Umbilical cord (tissue), 2 donors: ENCODE results near the gene GP1BB. TPM values are rescaled to one million over a fixed set of nuclear protein-coding genes. Genes with fewer than 3 reads are reported as not detected.
"Not testable (repeated sequence)": the region's sequence is repeated elsewhere in the genome, so short reads cannot be mapped to it uniquely, and the experiment has no call there.

ENCODE experiments used
- DNase-seq: peaks from one replicate; pipeline ENCODE4 v3.0.0-alpha.2; 2015; ENCODE audit warnings: low spot score
- total RNA-seq: library from RNA; depleted of rRNA; stranded (reverse); fragments of >200 nt; gene quantifications from one replicate; pipeline ENCODE4 v1.2.3, GENCODE V29; 2014; ENCODE audit warnings: low replicate concordance; ENCODE audit not compliant: insufficient read depth

The GP1BB gene
- 3.4 TPM for total RNA-seq

DNA sequence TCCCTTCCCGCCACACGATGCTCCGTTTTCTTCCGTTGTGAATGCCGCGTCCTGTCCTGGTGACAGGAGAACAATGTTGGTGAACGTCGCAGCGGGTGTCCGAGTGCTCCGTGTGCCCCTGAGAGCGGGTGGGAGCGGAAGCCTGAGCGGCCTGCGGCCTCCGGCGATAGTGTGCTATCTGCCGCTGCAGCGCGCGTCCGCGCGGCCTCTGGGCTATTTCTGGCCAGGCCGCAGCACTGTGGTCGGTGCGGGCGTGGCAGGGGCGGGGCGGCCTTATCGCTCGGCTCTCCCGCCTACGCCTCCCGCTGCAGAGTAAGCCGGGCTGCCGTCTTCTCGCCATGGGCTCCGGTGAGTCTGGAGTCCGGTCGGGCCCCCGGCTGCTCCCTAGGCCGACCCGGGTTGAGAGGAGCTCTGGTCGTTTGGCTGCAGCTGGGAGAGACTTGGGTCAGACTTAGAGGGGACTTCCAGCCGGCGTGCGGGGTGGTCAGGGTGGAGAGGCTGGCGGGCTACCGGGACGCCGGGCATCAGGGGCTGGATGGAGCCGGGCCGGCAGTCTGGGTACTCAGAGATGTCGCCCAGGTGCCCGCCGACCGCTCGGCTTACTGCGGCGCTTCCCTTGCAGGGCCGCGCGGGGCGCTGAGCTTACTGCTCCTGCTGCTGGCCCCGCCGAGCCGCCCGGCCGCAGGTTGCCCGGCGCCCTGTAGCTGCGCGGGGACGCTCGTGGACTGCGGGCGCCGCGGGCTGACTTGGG lies at the start of gene GP1BB:
TSS of gene GP1BB (plus strand) at position 308 of the 751 bp plus-strand sequence. CDS start at position 339, 31 bp downstream.
- DNase-seq, result no peak

DNA sequence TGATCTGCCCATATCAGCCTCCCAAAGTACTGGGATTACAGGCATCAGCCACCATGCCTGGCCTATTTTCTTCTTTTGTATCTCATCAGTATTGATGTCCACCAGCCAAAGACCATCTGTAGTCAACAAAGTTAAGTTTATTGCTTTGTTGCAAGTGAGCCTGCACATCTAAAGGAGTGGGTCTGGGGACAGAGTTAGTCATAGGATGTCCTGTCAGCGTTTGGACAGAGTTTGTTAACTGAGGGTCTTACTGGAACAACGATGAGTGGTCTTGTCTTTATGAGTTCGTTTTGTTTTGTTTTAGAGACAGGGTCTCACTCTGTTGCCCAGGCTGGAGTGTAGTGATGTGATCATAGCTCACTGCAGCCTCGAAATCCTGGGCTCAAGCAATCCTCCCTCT lies 49.7 kb upstream of the GP1BB start:
- no peak for DNase-seq

DNA sequence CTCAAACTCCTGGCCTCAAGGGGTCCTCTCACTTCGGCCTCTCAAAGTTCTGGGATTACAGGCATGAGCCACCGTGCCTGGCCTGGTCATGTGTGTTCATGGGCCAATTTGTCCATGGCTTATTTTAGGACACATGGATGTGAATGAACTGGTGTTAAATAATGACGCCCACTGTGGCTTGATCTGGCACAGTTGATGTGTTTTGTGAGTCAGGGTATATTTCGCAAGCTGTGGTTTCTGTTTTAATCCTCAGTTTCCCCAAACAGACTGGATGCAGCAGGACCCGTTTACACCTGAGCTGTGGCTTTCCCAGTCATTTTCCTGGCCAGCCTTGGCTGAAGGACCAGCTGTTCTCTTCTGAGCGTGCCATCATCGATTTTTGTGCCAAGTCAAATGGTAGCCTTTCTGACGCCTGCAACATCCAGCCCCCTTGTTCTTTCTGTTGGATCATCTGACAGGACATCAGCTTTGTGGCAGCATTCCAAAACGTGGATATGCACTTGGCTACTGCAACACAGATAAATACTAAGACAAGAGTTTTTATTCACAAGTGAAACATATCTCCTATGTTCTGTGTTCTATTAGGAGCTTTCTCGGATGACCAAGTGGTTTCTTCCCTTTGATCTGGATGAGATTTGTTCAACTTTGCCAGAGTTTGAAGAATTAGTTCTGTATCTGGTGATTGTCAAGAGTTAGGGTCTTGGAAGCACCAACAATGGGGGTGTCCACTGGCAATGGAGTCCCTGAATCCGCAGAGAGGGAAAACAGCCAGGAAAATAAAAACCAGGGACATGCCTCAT lies 49.0 kb upstream of the GP1BB start:
- peak; percentile 35 for DNase-seq

DNA sequence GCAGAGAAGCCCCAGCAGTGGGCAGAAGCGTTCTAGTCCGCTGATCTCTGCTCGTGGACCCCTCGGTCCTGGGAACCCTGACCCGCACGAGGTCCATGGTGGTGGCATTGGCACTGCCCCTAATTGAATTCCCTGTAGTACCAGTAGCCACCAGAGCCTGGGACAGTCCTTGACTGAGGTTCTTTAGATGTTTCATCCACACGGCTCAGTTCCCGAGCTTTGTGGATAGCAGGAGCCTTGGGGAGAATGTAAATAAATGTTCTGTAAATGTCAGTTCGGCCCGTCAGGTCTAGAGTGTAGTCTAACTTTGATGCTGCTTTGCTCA lies 48.4 kb upstream of the GP1BB start:
- DNase-seq, result no peak

DNA sequence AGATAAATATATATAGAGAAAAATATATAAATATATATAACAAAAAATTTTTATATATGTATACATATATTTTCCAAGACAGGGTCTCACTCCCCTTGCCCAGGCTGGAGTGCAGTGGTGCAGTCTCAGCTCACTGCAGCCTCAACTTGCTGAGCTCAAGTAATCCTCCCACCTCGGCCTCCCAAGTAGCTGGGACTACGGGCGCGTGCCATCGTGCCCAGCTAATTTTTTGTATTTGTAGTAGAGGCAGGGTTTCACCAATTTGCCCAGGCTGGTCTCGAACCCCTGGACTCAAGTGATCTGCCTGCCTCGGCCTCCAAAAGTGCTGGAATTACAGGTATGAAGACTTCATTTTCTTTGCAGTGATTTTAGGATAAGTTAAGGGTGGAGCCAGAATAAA lies 47.9 kb upstream of the GP1BB start:
- DNase-seq, result no peak

DNA sequence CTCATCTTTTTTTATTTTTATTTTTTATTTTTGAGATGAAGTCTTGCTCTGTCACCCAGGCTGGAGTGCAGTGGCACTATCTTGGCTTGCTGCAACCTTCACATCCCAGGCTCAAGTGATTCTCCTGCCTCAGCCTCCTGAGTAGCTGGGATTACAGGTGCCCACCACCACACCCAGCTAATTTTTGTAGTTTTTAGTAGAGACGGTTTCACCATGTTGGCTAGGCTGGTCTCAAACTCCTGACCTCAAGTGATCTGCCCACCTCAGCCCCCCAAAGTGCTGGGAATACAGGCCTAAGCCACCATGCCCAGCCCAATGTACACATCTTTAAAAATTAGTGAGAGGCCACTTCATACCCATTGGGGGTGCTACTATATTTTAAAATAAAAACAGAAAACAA lies 46.9 kb upstream of the GP1BB start:
- not testable (repeated sequence) for DNase-seq

DNA sequence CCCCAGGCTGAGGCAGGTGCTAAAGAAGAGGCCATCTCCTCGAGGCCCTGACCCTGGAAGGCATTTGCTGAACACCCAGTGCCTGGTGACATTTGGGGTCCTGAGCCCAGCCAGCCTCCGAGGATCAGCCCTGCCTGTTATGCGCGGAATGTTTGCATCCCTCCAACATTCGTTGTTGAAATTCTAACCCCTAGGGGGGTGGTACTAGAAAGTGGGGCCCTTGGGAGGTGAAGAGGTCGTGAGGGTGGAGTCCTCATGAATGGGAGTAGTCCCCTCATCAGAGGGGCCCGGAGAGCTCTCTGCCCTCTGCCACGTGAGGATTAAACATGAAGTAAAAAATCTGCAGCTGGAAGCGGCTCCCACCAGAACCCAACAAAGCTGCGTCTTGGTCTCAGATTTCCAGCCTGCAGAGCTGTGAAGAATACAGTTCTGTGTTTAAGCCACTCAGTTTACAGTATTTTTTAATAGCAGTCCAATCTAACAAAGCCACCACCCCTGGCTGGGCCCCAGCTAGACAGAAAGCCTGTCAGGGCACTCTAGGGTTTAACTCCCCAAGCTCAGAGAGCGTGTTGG lies 44.3 kb upstream of the GP1BB start:
- DNase-seq, result peak; percentile 20

DNA sequence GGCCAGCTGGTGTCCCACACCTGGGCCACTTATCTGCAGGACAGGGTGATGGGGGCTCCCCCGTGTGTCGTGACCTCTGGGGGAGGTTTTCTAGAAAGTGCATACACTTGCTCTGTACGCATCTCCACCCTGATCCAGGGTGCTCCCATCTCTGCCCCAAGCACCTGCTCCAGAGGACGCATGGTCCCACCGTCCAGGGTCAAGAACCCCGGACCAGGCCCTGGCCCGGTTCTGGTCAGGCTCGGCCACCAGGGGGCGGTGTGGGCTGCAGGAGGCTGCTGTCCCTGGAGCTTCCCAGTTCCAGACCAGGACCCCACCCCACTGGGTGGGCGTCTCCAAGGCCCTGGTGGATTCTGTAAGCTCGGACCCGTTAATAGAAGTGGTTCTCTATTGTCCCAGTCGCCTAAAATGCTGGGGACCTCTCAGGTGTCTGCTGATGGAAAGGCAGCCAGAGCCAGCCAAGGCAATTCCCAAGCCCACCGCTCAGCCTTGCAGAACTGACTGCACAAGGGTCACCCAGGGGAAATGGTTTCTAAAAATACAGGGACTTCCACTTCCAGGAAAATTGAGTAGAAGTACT lies 43.7 kb upstream of the GP1BB start:
- DNase-seq, result no peak

DNA sequence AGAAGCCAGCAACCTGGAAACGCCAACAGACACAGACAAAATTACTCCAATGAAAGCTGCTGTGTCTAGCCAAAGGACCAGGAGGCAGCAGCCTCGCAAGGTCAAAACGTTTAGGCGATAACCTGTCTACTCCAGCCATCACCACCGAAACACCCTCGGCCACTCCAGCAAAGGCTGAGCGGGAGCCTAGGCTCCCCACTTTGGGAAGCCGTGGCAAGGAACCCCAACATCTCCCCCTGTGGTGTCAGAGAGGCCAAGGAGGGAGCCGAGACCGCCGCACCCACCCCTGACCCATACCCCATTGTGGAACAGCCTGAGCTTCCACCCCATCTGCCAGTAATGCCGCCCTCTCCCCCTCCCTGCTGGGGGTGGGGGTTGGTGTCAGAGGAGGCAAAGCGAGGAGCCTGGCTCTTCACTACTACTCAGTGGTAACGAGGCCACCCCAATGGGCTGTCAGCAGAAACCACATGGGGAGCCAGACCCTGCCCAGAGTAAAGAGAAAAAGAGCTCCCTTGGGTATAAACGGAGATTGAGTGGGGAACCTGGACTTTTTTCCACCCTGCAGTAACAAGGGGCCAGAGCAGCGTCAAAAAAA lies 43.0 kb upstream of the GP1BB start:
- DNase-seq, result no peak

DNA sequence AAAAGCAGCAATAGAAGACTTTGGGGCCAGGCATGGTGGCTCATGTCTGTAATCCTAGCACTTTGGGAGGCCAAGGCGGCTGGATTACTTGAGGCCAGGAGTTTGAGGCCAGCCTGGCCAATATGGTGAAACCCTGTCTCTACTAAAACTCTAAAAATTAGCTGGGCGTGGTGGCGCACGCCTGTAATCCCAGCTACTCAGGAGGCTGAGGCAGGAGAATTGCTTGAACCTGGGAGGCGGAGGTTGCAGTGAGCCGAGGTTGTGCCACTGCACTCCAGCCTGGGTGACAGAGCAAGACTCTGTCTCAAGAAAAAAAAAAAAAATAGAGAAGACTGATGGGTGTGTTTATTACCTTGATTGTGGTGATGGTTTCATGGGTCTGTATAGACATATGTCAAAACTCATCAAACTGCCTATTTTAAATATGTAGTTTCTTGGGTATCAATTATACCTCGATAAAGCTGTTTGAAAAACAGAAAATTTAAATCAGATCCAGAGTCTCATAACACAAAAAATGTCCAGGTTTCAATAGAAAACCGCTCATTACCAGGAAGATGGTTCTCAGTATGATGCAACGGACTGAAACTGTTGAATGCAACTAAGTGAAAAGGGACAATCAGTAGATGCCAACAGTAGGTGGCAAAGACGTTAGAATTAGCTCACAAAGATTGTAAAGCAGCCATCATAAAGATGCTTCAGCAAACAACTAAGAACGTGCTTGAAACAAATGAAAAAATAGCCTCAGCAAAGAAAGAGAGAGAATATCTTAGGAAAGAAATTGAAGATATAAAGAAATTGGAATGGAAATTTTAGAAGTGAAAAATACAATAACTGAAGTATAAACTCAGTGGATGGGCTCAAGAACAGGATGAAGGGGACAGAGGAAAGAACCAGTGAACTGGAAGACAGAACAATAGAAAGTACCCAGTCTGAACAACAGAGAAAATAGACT lies 42.2 kb upstream of the GP1BB start:
- no peak for DNase-seq

DNA sequence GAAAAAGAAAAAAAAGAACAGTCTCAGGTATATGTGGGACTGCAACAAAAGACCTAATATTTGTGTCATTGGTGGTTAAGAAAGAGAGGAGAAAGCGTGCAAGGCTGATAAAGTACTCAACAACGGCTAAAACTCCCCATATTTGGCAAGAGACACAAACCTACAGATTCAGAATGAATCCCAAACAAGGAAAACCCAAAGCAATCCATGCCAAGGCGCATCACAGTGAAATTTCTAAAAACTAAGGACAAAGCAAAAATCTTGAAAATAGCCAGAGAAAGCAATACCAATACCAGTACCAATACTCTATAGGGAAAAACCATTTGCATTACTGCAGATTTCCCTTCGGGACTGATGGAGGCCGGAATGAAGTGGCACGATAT lies 41.5 kb upstream of the GP1BB start:
- DNase-seq, result no peak

DNA sequence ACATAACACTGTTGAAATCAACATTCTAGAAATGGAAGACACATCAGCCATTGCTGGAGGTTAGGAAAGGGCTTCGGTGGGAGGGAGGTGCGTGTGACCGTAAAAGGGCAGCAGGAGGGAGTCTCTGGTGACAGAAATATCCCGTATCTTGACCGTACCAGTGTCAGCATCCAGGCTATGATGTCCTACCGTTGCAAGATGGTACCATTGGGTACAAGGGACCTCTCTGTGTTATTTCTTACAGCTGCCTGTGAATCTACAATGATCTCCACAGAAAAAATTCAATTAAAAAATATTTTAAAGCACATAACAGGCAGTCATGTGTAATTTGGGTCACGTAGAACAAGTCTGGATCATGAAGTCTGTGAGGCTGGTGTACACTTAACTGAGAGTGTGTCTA lies 36.4 kb upstream of the GP1BB start:
- no peak for DNase-seq

DNA sequence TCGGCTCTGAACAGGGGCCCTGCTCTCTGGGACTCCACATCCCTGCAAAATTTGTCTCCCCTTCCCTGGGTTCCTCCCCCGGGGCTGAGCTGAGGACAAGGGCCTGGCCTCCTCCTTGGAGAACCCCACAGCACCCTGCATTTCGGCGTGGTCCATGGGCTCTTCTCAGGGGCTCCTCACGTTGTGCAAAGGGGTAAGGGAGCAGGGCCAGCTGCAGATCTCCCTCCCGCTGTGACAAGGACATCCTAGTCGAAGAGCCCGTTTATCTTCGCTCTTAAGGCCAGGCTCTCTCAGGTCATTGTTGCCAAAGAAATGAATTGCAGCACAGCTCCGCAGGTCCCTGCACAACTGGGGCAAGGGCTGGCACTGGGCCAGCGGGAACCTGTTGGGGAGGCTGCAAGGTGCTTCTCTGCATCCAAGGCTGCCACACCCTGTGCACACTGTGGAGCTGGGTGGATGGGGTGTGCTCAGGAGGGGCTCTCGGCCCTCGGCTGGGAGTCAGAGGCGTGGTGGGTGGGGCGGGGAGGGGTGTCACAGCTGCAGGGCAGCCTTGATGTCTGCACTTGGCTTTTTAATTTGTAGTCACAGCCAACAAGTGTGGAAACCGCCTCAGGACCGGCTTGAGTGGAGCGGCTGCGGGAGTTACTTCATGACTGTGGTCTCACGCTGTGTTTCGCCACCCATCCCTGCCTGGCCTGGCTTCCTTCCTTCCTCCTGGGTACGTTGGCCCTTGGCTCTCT lies 35.6 kb upstream of the GP1BB start:
- peak; percentile 21 for DNase-seq

DNA sequence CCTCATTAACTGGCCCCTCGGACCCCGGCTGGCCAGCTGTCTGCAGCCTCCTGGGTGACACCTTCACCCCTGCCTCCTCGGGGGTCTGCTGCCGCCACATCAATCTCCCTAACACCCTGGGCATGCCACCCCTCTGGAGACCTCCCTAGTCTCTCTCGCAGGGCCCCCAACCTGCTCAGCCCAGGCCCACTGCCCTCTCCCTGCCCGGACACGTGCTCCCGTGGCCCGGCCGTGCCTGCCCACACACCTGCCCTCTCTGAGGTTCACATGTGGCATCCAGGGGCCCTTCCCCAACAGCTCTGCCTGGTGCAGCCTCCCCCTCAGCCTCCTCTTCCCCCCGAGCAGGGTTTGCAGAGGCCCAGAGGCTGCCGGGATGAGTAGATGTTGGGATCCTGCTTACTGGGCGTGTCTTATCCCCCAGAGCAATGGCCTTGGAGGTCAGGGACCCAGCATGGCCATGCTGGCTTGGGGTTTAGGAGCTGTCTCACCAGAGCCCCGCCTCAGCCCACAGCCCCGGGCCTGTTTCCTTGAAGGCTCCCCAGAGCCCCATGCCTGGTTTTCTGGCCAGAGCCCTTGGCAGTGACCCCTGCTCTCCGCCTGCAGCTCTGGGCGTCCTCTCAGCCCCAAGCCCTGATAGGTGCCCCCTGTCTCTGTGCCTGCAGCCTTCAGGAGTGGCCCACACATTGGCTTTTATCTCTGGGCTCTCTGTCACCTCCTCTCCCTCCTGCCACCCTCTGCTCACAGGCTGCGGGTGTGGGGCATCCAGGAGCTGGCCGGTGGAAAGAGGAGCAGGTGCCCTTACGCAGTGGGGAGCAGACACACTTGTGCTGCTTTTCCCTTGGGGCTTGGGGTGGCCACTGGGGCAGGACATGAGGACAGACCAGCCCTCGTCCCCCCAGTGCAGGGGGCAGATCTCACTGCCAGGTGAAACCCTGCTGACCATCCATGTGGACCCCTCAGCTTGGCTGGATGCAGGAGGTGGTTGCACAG lies 34.7 kb upstream of the GP1BB start:
- no peak for DNase-seq

DNA sequence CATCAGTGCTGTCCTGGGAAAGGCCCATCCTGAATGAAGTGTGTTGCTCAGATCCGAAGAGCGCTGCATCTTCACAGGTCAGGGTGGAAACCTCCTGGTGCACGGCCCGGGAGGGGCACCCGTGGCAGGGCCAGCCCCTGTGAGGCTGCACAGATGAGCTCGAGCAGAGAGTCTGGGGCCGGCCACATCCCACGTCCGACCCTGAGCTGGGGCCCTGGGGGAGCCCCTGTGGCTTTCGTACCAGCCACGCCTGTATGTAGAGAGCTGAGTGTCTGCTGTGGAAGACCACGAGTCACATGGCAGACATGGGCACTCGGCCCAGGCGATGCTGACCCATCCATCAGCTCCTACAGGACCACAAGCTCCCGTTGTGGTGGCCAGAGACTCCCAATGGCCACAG lies 33.9 kb upstream of the GP1BB start:
- no peak for DNase-seq

DNA sequence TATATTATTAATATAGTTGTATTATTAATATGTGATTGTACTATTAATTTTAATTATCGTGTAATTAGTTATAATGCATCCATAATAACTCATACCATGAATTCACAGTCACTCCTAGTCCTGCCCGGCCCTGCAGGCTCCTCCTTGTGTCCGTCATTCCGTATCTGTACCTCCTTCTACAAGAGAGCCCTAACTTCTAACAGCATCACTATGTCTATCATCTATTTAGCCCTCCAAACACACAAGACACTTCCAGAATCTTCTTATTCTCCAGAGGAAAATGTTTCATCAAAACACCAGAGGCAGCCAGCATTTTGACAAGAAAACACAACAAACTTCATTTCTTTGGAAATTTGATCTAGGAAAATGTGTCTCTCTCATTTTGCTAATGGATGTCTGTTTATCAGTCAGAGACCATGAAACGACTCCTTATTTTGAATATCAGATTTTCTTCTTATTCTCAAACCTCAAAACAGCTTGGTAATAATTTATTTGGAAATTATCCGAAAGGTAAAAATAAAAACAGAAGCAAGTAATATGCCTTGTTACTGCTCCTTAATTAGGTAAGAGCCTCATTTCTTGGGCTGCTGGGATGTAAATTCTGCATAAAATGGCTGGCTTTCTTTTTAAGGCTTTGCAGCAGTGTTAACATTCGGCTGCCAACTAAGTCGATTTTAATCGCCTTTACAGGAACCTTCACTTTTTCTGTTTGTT lies 32.2 kb upstream of the GP1BB start:
- no peak for DNase-seq

DNA sequence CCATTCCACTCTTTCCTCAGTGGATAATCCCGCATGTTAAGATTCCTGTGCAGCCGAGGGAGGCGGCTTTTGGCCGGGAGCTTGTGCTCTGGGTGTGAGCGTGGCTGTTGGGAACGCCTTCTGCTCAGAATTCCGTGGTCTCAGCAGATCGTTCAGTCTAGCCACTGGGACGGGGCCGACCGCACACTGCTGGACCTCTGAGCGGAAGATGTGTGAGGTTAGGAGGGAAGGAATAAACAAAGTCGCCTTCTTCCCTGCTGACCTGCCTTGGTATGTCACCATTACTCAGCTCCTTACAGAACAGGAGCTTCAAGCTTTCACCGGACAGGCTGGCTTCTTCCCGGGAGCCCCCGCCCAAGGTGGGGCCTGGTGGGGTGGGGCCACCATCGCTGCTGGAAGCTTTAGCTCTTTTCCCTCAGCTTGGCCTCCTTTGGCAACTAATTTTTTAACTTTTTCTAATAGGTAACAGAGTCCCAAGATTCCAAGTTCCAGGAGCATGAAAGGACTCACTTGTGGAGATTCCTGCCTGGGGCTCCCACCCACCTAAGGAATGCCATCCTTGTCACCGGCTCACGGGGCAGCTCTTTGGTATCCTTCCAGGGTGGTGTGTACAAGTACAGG lies 31.5 kb upstream of the GP1BB start:
- peak; percentile 57 for DNase-seq

DNA sequence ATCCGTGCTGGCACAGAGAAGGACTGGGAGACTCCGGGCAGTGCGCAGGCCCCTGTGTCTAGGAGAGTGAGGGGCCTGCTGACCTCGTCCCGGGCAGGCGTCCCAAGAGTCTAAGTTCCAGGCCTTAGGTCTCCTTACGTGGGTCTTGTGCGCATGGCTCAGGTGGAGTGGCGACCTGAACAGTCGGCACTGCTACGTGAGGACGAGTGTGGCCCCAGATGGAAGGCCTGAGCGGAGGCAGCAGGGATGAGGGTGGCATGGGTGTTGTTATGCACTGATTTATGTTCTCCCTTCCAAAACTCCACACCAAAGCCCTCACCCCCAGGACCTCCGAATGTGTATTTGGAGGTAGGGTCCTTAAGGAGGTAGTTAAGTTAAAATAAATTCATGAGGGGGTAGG lies 29.8 kb upstream of the GP1BB start:
- no peak for DNase-seq
